ENCODE results near the gene TNIK. TPM values are rescaled to one million over a fixed set of nuclear protein-coding genes. Genes with fewer than 3 reads are reported as not detected.

Gene TNIK
- total and polyA plus RNA-seq, 2 experiments from 2014 or later = 7.4 to 13.8 TPM

DNA sequence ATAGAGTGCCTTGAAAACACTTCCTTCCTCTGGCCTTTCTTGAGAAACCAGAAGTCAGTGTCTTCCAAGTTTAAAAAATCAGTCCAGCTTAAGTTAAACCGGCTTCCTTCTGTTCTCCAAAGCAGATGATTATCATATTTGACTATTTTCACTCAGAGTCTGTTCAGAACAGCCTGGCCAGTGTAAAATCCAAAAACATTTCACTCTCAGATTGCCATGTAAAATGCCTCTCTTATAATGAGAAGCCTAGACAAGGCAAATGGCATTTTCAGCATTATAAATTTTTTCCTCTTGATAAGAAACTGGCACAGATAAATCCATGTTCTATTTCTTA is 193.5 kb downstream of the TNIK start:
- Histone ChIP-seq H3K27me3 (no peaks in the 10 kb centered on the region), H4K20me1 (ENCODE audit: insufficient read depth, poor library complexity, severe bottlenecking) (no peaks in the 10 kb centered on the region), H3K27ac (no peak overlapping the region), H3K9me2 (replicated peaks; ENCODE audit: insufficient read depth) (no peaks in the 10 kb centered on the region), H3K79me2 (peaks cover 7% of the 10 kb centered on the region), H3K9me3 (ENCODE audit: low read depth) (no peaks in the 10 kb centered on the region), H3K36me3 (replicated peaks; ENCODE audit: insufficient read depth, low read depth) (no peaks in the 10 kb centered on the region), H3K4me3 (no peak overlapping the region), H3K4me2 (peak overlapping the region; percentile 46), H3K4me1 (ENCODE audit: insufficient read depth) (no peaks in the 10 kb centered on the region), H2AFZ (no peak overlapping the region)
- TF ChIP-seq CTCF (IDR thresholded peaks at IDR 0.05; ENCODE audit: poor library complexity) (no peak), EZH2phosphoT487 (IDR thresholded peaks at IDR 0.05; ENCODE audit: low read depth, severe bottlenecking, unreplicated experiment) (no peak), EZH2 (IDR thresholded peaks at IDR 0.05; ENCODE audit: borderline replicate concordance) (no peak)
- no peak for DNase-seq (ENCODE audit: low spot score)
- WGBS (ENCODE audit: low lambda C conversion rate, missing lambda C conversion rate) = 81% methylated on average over 1 of the region's 1 CpG

DNA sequence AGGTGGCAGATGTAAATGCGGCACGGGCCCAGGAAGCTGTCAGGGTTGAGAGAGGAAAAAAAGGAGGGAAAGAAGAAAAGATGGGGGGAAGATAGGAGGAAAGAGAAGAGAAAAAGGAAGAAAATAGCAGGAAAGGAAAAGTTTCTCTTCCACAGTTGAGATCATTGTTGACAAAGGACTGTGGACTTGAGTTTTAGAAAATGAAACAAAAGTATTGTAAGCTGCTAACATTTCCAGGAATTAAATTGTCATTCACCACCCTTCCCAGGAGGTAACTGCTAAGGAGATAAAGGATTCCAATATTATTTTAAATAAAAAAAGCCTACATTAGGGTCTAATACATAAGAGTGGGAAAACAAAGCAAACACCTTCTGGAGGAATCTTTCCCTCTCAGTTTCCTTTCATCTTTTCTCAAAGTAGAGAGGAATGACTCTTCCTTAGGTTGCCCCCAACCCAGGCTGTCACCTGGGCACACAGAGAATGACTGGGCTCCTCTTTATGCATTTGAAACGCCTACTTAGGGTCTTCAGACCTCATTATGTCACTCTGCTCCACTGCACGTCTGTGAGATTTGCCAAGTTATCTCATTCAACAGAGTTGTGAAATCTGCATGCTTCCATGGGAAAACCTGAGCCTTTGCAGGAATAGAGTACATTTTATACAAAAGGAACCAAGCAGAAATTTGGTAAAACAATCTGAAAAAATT is 194.0 kb downstream of the TNIK start:
- Histone ChIP-seq H3K36me3 (replicated peaks; ENCODE audit: insufficient read depth, low read depth) (no peaks in the 10 kb centered on the region), H3K4me3 (no peak overlapping the region), H3K9me2 (replicated peaks; ENCODE audit: insufficient read depth) (no peaks in the 10 kb centered on the region), H3K79me2 (peaks cover 7% of the 10 kb centered on the region), H3K27ac (no peak overlapping the region), H3K4me1 (ENCODE audit: insufficient read depth) (no peaks in the 10 kb centered on the region), H3K4me2 (peak overlapping the region; percentile 46), H4K20me1 (ENCODE audit: insufficient read depth, poor library complexity, severe bottlenecking) (no peaks in the 10 kb centered on the region), H2AFZ (no peak overlapping the region), H3K27me3 (no peaks in the 10 kb centered on the region), H3K9me3 (ENCODE audit: low read depth) (no peaks in the 10 kb centered on the region)
- no peak for DNase-seq (ENCODE audit: low spot score)
- 72% methylated on average over 4 of the region's 4 CpGs for WGBS (ENCODE audit: low lambda C conversion rate, missing lambda C conversion rate)
- TF ChIP-seq CTCF (IDR thresholded peaks at IDR 0.05; ENCODE audit: poor library complexity) = no peak
- no peak for TF ChIP-seq EZH2phosphoT487 (IDR thresholded peaks at IDR 0.05; ENCODE audit: low read depth, severe bottlenecking, unreplicated experiment)
- TF ChIP-seq EZH2 (IDR thresholded peaks at IDR 0.05; ENCODE audit: borderline replicate concordance) = no peak

- DNase-seq (ENCODE audit: low spot score) = no peak
- Histone ChIP-seq H3K4me3 (no peak overlapping the region), H3K4me1 (ENCODE audit: insufficient read depth) (no peaks in the 10 kb centered on the region), H4K20me1 (ENCODE audit: insufficient read depth, poor library complexity, severe bottlenecking) (no peaks in the 10 kb centered on the region), H2AFZ (no peak overlapping the region), H3K27ac (no peak overlapping the region), H3K79me2 (peaks cover 7% of the 10 kb centered on the region), H3K4me2 (no peak overlapping the region), H3K36me3 (replicated peaks; ENCODE audit: insufficient read depth, low read depth) (no peaks in the 10 kb centered on the region), H3K9me2 (replicated peaks; ENCODE audit: insufficient read depth) (no peaks in the 10 kb centered on the region), H3K27me3 (no peaks in the 10 kb centered on the region), H3K9me3 (ENCODE audit: low read depth) (no peaks in the 10 kb centered on the region)
- TF ChIP-seq EZH2 (IDR thresholded peaks at IDR 0.05; ENCODE audit: borderline replicate concordance) (no peak), CTCF (IDR thresholded peaks at IDR 0.05; ENCODE audit: poor library complexity) (no peak), EZH2phosphoT487 (IDR thresholded peaks at IDR 0.05; ENCODE audit: low read depth, severe bottlenecking, unreplicated experiment) (no peak)
- whole genome bisulfite sequencing (ENCODE audit: low lambda C conversion rate, missing lambda C conversion rate) = 94% methylated on average over 6 of the region's 6 CpGs
These were observed 195.4 kb downstream of the TNIK start for GRCh38 chr3:171264758-171265157.

All from hepatocyte (in vitro differentiated cells).